Tongue (tissue), 2 donors: ENCODE results near the gene NME3. TPM values are rescaled to one million over a fixed set of nuclear protein-coding genes. Genes with fewer than 3 reads are reported as not detected.
A peak's percentile ranks its signal among the peaks of the same experiment; 100 is the strongest.

Experiments
- DNase-seq: peaks from one replicate; pipeline ENCODE4 v3.0.0-alpha.2; 2015
- total RNA-seq: library from RNA; depleted of rRNA; stranded (reverse); fragments of >200 nt; gene quantifications from one replicate; pipeline ENCODE4 v1.2.3, GENCODE V29; 2014

NME3 gene
- total RNA-seq, 1 donor from 2014 or later = 29.6 TPM

DNA sequence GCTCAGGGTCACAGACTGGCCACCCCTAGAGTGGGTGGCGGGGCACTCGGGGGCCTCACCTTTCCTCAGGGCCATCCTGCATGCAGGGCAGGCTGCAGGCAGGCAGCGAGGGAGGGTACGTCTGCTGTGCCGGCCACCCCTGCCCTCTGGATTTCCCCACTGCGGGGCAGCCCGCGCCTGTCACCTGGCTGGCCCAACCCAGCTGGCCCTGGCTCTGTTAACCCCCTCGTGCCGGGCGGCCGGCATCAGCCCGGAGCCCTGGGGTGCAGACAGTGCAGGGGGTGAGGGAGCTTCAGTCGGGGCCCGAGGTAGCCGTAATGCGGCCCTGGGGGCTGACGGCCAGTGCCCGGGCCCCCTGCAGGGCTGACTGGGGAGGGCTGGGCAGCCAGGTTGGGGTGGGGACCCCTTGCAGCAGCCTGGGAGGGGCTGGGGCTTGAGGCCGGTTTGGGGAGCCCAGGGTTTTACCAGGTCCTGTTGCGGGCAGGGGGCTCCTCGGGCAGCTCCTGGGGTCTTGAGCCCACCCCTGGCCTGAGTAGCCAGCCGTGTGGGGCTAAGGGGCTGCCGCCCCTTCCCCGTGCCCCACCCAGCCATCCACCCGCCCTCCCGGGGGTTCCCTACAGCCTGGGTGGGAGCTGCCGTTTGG, 22.4 kb upstream of the NME3 start, which contains the start of gene IGFALS:
Gene IGFALS (minus strand): TSS at position 128 of the 643 bp plus-strand sequence. CDS start 53 bp downstream, at position 75.
- DNase-seq = no peak

DNA sequence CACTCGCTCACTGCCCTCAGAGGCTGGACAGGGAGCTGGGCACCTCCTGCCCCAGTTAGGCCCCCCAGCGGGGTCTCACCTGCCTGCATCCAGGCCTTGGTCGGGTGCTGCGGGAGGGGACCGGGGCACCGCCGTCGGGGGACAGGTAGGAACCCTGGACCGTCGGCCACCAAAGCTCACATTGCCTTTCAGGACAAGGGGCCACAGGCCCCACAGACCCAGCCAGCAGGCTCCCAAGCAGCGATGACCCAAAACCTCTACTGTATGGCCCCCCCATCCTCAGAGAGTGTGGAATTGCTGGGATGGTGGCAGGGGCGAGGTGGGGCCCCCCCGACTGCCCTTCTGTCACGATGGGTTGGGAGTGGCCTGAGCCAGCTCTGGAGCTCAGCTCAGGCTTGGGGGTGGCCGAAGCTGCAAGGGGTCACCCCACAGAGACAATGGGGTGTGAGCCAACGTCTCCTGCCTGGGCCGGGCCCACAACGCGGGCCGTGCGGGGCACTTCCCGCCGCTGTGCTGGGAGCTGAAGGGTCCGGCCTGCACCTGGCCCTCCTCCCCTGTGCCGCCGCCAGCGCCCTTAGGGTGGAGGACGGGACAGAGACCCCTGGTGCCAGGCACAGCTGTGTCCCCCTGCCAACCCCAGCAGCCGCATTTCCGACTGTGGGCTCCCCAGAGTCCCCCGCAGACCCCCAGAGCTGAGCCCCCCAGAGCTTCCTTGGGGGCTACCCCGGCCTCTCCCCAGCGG, 21.7 kb upstream of the NME3 start:
- no peak for DNase-seq

DNA sequence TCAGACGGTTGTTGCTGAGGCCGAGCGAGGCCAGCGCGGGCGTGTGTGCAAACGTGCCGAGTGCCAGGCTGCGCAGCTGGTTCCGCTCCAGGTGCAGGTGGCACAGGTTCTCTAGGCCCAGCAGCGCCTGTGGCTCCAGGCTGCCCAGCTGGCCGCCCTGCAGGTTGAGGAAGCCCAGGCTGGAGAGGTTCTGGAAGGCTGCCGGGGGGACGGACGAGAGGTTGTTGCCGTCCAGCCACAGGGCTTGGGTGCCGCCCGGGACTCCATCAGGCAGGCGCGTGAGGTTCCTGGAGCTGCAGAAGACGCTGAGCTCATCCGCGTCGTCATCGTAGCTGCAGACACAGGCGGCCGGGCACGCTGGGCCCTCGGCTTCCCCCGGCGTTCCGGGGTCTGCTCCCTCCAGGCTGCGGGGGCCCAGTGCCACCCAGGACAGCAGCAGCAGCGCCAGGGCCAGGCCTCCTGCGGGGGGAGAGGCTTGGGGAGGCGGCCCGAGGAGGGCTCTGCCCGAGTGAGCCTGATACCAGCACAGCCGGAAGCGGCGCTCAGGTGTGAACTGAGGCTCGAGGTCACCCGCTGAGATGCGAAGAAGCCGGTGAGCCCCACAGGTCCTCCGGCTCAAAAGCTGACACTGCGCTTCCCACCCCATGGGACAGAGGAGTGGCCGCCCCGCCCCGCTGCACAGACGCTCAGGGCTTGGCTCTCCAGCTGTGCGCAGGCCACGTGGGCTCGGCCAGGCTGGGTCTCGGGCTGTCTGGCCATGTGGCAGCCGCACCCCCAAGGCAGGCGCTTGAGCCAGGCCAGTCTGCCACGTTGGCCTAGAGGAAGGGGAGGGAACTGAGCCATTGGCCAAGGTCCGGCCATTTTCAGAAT, 20.8 kb upstream of the NME3 start:
- peak; percentile 21 for DNase-seq

DNA sequence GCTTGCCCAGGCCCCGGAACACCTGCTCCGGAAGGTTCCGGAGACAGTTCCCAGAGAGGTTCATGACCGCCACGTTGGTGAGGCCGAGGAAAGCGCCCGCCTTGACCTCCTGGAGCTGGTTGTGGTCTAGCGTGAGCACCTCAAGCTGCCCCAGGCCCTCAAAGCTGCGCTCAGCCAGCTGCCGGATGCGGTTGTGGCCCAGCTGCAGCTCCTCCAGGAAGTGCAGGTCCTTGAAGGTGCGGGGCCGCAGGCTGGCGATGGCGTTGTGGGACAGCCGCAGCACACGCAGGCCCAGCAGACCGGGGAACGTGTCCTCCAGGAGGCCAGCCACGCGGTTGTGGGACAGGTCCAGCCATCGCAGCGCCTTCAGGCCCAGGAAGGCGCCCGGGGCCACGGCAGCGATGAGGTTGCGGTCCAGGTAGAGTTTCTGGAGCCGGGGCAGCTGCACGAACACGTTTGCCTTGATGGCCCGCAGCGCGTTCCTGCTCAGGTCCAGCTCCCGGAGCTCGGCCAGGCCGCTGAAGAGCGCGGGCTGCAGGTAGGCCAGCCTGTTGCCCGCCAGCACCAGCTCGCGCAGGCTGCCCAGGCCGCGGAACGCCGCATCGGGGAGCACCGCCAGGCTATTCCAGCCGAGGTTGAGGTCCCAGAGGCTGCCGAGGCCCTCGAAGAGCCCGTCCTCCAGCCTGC, 20.1 kb upstream of the NME3 start:
- DNase-seq = no peak

DNA sequence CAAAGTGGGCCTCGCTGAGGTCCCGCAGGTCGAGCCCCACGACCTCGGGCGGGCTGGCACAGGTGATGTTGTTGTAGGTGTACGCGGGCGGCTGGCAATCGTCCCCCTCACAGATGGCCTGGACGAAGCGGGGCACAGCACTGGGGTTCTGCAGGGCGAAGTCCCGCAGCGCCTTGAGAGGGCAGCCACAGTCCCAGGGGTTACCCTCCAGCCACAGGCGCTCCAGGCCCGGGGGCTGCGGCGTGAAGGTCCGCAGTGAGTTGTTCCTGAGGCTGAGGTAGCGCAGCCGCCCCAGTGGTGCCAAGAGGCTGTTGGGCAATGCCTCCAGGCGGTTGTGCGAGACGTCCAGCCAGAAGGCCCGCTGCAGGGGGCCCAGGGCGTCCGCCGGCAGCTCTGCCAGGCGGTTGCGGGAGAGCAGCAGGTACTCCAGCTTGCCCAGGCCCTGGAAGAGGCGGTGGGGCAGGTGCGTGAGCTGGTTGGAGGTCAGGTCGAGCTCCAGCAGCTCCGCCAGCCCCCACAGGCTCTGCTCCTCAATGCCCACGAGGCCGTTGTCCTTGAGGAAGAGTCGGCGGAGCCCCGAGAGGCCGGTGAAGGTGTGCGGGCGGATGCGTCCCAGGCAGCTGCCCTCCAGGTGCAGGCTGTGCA, 19.4 kb upstream of the NME3 start:
- no peak for DNase-seq

DNA sequence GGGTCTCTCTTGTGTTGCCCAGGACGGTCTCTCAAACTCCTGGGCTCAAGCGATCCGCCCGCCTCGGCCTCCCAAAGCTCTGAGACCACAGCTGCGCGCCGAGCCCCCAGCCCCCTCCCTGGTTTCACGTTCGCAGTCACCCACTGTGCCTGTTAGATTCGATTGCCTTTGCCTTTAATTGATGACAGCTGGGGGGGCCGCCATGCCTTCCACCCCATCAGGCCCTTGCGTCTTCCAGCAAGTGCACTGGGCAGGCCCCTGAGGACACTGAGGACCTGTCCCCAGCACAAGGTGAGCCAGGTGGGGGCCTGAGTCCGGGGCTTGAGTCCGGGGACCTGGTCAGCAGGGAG, 18.9 kb upstream of the NME3 start:
- no peak for DNase-seq

DNA sequence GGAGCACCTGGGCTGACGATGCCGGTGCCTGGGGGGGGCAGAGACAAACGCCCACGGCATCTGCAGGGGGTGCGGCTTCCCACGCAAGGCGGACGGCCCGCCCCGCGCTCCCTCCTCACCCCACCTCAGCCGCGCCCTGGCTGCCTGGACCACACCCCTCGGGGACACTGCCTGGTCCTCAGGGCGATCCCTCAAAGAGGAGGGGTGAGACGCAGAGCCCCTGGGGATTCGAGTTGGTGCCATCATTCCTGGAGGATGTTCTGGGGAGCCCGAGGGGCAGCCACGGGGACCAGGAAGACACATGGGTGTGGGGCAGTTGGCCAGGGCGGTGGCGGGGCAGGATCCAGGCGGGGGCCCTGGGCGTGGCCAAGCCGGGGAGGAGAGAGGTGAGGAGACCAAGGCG, 18.3 kb upstream of the NME3 start:
- no peak for DNase-seq

DNA sequence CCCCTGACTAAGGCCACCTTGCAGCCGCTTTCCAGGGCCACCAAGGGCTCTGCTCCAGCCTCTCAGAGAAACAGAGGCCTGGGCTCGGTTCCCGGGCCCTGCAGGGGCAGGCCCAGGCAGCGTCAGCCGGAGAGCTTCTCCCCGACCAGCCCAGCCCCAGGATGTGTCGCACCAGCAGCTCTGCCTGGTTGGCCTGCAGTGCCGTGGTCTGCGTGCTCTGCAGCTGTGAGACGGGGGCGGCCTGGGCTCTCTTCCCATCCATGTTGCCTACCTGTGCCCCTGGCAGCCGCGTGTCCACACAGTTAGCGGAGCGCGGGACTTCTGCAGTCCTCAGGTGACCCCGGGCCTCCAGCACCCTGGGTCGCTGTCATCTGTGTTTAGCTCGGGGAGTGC, 17.4 kb upstream of the NME3 start:
- DNase-seq = no peak

DNA sequence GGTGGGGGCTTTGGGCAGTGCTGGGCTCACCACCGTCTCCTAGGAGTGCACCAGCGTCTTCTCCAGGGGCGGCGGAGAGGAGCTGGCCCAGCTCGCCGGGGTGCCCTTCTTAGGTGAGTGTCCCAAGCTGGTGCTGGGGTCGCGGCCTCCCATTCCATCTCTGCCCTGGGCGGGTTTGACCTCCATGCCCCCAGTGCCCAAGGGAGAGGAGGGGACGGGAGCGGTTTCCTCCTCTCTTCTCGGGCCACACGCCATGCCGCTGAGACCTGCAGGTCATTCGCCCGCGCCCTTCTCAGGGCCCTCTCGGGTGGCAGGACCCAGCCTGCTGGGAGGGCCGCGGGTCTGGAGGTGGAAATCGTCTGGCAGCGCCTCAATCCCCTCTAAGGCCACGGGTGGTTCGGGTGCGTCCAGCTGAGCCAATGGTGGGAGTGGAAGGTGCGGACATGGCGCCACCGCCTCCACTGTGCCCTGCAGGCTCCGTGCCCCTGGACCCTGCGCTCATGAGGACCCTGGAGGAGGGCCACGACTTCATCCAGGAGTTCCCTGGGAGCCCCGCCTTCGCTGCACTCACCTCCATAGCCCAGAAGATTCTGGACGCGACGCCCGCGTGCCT, 16.9 kb upstream of the NME3 start:
- DNase-seq = no peak

DNA sequence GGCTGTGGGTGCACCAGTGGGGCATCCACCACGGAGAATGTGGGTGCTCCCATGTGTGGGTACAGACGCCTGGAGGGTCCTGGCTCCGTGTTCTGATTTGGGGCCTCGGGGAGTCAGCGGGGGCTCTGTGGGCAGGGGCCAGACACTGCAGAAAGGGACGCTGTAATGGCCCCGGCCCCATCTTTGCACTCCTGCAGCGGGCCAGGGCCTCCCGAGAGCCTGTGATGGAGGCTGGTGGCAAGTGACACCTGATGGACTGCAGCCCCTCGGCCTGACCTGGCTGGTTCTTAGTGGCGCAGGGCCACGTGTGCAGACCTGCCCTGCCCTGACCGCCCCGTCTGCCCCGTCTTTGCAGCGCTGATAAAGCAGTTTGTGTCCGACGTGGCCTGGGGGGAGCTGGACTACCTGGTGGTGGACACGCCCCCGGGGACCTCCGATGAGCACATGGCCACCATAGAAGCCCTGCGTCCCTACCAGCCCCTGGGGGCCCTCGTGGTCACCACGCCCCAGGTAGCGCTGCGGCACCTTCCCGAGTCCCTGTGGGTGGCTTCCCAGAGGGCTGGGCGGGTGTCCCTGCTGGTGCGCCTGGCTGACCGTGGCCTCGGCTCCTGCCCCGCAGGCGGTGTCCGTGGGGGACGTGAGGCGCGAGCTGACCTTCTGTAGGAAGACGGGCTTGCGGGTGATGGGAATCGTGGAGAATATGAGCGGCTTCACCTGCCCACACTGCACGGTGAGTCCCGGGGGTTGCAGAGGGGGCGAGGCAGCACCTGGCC, 16.2 kb upstream of the NME3 start:
- DNase-seq = no peak

DNA sequence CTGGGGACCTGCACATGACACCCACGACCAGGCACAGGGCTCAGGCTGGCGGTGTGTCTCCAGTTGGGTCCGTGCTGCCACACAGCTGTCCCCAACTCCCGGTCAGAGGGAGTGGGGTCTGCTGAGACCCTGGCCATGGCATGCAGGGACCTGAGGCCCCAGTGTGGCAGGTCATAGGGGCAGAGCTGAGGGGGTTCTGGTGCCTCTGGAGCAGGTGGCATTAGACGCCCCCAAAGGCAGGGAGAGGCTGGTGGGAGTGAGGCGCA, 15.6 kb upstream of the NME3 start:
- no peak for DNase-seq

DNA sequence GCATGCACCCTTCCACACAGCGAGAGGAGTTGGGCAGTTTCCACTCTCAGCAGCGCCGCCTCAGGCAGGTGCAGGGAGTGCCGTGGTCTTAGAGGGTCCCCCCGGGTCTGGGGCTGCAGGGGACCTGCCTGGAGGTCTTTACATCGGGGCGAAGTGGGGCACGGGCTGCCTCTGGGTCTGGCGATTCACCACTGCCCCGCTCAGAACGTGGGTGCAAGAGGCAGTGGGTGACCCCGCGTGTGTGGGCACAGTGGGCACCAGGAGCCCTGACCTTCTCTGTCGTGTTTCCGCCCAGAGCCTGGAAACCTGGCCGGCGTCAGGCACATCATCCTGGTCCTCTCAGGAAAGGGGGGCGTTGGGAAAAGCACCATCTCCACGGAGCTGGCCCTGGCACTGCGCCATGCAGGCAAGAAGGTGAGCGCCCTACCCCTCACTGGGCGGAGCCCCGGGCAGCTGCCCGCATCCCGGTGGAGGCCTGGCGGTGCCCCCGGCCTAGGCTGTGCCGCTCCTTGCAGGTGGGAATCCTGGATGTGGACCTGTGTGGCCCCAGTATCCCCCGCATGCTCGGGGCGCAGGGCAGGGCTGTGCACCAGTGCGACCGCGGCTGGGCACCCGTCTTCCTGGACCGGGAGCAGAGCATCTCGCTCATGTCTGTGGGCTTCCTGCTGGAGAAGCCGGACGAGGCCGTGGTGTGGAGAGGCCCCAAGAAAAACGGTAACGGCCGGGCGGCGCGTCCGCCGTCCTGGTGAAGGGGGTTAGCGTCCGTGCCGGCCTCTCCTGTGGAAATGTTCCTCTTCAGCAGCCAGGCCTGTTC, 15.1 kb upstream of the NME3 start:
- DNase-seq = no peak

DNA sequence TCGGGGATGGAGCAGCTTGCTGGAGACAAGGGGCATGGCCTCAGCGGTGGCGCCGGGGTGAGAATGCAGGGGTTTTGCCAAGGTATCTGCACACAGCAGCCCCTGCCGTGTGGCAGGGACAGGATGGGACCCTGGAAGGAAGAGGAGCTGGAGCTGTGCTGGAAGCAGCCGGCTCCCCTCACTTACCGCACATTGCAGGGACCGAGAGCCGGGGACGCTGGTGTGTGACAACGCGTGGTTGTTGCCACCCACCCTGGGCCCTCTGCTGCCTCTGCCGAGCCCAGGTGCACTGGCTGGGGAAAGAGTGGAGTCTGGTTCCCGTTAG, 14.5 kb upstream of the NME3 start:
- DNase-seq = no peak

DNA sequence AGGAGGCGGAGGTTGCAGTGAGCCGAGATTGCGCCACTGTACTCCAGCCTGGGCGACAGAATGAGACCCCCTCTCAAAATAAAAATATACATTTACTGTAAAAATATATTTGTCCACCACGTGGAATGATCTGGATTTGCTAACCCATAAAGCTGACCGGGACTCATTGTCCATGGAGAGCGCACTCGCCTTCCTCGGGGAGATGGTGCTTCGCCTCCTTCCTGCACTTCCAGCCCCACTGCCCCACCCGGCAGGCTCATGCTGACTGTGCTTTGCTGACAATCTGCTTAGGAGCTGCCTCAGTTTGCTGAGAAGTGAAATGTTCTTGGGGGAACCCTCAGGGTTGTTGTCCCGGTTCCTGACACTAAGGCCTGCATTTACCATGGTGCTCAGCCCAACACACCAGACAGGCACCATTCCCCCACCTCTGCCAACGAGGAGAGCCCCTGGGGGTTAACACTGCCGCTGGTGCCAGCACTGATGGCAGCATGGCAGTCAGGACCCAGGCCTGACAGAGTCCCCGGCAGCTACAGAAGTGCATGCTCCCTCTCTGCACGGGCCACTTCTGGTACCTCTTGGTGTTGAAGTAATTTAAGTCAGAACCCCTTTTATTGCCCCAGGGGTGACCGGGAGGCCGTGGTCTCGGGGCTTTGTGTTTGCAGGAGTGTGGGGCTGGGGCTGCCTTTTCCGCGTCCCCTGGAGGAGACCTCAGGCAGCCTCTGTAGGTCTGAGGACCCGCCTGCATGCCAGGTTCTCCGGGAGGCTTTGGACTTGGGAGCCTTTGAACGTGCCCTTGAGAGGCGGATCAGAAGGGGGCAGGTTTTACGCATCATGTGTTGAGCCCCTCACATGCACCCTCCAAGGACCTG, 13.9 kb upstream of the NME3 start:
- no peak for DNase-seq

DNA sequence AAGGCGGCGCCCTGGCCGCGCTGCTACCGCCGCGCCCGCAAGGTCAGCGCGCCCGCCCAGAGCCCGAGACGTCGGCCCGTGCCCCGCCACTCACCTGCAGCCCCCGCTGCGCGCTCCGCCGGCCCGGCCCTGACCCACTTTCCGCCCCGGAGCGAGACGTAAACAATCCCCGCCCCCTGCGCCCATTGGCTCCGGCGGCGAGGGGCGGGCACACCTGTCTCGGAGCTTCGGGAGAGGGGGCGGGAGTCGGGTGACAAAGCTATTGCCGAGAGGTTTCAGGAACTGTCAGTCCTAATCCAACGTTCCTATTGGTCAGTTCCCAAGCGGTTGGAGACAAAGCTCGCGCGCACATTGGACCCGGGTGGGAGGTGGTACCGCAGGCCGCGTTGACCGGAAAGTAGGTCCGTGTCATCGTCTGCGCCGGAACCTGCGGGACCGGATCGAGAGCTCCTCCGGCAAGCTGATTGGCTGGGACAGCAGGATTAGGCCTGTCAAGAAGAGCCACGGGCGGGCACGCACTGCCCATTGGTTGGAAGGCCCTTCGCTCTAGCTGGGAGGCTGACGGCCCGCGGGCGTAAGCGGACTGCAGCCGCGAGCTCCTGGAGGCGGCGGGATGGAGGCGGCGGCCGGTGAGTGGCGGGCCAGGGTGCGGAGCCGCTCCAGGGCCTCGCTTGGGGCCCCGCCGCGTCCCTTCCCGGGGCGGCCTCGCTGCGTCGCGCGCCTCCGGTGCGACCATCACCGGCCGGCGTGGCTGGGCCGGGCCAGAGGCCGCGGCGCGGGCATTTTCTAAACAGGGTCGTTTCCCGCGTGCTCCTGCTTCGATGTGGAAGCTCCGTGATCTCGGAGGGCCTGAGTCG, 11.3 kb upstream of the NME3 start, which contains the start of the genes NUBP2 and SPSB3:
Gene NUBP2 (plus strand): TSS at position 553 of the 857 bp plus-strand sequence. CDS start 61 bp downstream, at position 614.
Gene SPSB3 (minus strand): TSS at position 164 of the 857 bp plus-strand sequence. CDS start 1,088 bp downstream, outside the sequence.
- DNase-seq = peak; percentile 100

DNA sequence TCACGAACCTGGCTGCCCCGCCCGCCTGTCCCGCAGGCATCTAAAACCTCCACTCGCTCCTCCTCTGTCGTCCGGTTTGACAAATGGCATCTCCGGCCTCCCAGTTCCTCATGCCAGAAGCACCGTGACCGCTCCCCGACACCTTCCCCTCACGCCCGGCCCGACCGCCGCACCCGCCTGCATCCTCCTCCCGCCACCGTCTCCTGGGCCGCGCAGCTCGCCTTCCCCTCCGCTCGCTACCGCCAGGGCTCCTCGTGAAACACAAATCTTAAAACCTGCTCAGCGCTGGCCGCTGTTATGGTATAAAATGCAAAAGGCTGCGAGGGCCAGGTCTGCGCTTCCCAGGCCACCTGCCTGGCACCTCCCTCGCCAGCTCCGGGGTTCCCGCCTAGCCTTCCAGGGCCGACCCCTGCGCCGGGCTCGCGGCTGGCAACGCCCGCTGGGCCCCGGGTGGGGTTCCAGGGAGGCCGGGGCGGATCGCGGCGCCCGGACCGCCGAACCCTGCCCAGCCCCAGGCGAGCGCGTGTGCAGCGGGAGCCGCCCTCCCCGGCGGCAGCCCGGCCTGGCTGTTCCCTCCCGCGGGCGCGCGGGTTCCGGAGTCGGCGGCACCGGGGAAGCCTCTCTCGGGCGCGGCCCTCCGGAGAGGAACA, 10.5 kb upstream of the NME3 start:
- DNase-seq = no peak

DNA sequence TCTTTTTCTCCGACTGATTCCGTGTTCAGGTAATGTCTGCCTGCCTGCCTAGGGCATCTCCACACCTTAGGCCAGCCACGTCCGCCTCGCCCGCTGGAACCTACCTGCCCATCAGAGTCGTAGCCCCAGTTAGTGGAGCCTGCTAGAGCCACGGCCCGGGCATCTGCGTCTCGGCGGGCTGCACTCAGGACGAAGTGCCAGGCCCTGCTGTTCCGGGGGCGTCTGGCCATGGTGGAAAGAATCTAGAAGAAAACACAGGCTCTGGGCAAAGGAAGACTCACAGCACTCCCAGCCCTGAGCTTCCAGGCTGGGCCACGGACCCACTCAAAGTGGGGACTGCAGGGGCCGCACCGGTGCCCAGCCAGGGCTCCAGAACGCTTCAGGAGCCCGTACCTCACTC, 9.9 kb upstream of the NME3 start:
- no peak for DNase-seq
